ENCODE results near the gene SPRED1.

The SPRED1 gene

DNA sequence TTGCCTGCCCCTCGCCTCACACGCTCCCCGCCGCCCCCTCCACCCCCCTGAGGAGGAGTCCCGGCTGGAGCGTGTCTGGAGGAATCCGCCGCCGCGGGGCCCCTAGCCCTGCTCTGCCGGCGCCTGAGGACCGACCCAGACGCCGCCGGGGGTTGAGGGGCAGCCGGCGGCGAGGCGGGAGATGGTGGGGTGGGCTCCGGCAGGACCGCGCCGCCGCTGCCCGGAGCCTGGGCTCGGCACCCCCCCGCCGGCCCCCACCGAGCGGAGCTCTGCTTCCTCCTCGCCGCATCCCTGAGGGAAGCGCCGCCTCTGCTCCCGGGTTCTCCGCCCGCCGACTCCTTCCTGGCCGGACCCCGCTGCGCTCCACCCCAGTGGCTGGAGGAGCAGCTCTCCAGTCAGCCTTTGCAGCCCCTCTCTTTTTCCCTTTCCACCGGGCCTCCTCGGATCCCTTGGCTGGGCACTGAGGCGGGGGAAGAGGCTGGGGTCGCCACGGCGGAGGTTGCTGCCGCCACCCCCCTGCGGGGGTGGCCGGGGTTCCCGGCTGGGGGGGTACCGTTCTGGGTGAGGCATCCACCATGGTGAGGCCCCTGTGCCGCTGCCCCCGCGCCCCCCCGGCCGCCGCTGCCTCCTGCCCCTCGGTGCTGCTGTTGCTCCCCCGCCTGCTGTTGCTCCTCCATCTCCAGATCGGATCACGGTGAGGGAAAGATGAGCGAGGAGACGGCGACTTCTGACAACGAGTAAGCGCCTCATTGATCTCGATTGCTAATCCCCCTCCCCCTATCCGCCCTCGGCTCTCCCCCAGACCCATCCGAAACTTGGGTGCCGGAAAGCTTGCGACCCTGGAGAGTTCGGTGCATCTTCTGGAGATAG lies at the start of gene SPRED1:
Gene SPRED1 (plus strand): TSS at position 356 of the 870 bp plus-strand sequence. CDS start 350 bp downstream, at position 706.
- DNase-seq (ENCODE audit: low read depth, low spot score) = no peak

- no peak for DNase-seq (ENCODE audit: low read depth, low spot score)
These were observed 46.9 kb upstream of the SPRED1 start for GRCh38 chr15:38205526-38206272.

DNA sequence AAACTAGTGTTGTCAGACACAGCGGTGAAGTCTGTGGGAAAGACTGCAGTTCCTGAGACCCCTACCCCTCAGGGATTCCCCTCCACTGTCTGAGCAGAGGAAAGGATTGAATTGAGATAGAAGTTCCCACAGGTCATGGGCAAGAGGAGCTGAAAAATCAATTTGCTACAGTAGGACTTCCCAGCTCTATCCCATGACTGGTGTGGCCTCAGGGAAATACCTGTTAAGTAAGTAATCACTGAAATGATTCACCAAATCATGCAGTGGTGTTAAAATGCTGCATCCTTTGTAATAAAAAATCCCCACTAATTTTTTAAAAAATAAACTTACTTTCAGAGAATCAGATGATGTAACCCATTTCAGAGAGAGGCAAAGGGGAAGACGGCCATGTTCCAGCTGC lies 45.0 kb upstream of the SPRED1 start:
- no peak for DNase-seq (ENCODE audit: low read depth, low spot score)

GRCh38 chr15:38208206-38208605 lies 44.4 kb upstream of the SPRED1 start:
- no peak for DNase-seq (ENCODE audit: low read depth, low spot score)

GRCh38 chr15:38208779-38209178 lies 43.9 kb upstream of the SPRED1 start:
- DNase-seq (ENCODE audit: low read depth, low spot score) = no peak

DNA sequence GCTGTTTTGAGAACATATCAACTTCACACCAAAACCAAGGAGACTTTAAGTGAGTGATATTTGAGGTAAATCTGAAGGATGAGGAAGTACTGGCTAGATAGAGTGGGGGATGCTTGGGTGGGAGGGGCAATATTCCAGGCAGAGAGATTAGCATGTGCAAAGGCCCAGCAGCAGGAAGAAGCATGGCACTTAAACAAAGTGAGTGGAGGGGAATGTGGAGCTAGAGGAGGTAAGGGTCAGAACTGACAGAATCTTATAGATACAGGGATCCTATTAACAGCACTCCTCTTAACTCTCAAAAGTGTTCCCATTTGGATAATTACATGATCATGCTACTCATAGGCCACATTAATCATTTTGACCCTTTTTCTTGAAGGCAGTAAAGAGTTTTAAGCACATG lies 41.4 kb upstream of the SPRED1 start:
- no peak for DNase-seq (ENCODE audit: low read depth, low spot score)

- DNase-seq (ENCODE audit: low read depth, low spot score) = no peak
These were observed 40.8 kb upstream of the SPRED1 start for GRCh38 chr15:38211811-38212210.

DNA sequence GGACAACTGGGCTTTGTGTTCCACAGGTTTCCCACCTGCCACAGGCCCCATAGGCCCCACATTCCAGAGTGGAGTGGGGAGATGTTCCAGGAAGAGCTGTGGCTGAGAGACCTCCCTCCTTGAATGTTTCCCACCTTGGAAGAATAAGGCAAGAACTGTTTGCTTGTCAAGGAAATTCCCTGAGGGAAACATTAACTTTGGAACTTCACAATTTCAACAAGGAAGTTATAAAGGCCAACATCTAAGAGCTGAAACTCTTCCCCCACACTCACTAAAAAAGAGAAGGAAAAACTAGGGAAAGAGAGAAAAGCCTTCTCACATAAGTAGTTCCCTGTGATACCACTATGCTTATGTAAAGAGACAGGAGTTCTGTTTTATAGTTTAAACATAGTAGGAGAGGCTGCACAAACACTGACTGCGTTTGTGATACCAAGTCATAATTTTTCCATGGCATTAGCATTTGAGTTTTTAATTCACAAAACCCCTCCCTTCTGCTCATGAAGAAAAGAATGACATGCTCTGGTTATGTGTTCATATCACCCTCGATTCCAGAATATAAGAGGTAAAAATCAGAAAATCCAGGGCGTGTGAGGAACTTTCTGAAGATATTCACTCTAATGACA lies 39.8 kb upstream of the SPRED1 start:
- no peak for DNase-seq (ENCODE audit: low read depth, low spot score)

DNA sequence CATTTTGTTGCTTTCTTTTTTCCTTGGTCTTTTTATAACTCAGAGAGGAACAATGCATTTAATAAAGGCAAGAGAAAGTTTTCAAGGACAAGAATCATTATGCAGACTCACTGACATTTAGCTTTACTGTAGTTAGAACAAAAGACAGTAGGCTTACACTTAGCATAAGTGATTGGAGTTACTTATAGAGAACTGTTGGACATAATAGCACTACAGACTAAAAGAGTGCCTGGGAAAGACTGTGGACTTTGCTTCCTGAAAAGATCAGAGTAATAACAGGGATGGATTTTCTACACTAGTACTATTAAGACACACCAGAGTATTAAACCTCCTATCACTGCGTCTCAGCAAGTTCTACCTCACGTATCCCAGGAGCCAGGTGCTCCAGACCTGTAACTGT lies 39.3 kb upstream of the SPRED1 start:
- no peak for DNase-seq (ENCODE audit: low read depth, low spot score)

- DNase-seq (ENCODE audit: low read depth, low spot score) = no peak
These were observed 36.9 kb upstream of the SPRED1 start for GRCh38 chr15:38215707-38216106.

- peak; percentile 26 for DNase-seq (ENCODE audit: low read depth, low spot score)
These were observed 35.9 kb upstream of the SPRED1 start for GRCh38 chr15:38216763-38217162.

DNA sequence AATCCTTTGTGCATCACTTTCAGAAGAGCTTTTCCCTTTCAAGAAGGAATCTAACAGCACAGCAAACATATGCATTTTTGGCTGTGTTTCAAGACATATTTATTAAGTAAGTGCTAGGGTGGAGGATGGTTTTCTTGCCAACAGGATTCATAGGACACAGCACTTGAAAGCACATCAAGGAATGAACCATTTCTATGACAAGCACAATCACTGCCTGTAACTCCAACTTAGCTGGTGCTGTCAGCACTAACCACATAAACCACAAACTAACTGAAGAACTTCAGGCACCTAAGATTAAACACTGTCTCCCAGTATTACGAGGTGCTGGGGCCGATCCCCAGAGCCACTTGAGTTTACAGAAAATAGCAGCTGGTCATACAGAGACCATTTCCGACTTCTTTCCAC lies 35.4 kb upstream of the SPRED1 start:
- DNase-seq (ENCODE audit: low read depth, low spot score) = peak; percentile 23

DNA sequence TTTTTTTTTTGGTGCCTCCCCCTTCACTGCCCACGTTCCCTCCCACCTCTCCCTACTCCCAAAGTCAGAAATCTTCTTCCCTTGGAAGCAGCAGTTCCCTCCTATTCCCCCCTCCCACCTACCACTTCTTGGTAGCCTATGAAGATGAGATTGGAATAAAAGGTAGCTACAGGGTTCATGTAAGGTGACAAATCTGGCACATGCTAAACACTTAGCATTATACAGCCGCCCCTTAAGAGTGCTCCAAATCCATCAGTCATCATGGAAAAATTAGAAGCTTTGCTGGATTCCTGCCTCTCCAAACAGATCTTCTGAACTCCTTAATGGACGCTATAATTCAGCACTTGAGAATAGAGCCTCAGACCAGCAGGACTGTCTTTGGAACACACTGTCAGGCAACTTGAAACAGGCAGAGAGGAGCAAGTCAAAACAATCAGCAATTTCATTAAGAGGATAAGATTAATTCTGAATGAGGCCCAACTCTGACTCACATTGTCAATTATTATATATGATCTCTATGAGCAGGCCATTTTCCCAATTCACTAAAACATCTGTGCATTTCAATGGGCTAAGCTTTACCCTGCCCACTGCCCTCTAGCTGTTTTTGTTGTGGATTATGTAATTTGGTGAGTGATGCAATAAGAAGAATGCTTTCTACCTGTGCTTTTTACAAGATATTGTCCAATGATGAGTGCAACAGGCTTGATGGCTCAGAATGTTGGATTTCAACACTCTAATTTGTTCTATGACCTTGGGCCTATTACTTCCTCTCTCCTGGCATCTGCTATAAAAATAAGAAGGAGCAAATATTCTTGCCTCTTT lies 34.6 kb upstream of the SPRED1 start:
- no peak for DNase-seq (ENCODE audit: low read depth, low spot score)

GRCh38 chr15:38220606-38221273 lies 31.9 kb upstream of the SPRED1 start:
- DNase-seq (ENCODE audit: low read depth, low spot score) = no peak

- DNase-seq (ENCODE audit: low read depth, low spot score) = no peak
These were observed 28.1 kb upstream of the SPRED1 start for GRCh38 chr15:38224486-38224885.

DNA sequence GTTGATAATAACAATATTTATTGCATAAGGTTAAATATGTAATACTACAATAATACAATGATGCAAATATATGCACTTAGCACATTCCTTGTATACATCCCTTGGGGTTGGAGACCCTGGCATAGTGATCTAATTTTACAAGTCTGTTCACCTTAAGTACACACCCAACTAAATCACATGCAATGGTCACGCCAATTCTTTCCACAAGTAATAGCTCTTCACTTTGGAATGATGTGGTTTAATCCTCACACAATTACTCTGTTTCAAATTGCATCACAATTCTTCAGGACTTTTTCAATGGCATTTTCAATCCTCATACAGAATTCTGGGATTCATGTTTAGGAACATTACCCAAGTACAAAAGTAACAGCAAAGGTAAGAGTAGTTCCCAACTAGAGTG lies 27.3 kb upstream of the SPRED1 start:
- no peak for DNase-seq (ENCODE audit: low read depth, low spot score)

DNA sequence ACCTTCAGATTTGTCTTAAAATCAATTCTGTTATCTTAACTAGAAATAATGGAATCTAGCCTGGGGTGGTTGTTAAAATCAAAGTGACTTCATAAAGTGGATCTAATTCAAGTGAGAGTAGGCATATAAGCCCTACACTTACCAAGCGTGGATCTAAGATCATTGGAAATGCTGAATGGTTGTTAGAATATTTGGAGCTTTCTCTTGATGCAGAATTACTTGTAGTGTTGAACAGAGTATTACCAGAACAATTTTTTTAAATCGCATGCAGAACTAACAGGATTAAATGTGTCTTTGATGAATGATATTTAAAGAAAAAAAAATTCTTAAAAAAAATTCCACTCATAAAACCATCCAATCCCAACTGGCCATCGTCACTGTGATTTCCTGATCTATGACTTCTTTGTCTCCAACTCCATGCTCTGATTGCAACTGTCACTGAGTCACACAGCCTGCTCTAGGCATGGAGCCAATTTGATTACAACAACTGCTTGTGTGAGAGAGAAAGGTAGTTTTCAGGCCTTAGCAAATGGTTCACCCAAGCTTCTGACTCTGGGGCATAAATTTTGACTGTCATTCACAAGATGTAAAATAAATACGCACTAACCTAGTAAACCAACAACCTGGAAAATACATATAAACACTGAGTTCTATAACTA lies 25.9 kb upstream of the SPRED1 start:
- no peak for DNase-seq (ENCODE audit: low read depth, low spot score)

DNA sequence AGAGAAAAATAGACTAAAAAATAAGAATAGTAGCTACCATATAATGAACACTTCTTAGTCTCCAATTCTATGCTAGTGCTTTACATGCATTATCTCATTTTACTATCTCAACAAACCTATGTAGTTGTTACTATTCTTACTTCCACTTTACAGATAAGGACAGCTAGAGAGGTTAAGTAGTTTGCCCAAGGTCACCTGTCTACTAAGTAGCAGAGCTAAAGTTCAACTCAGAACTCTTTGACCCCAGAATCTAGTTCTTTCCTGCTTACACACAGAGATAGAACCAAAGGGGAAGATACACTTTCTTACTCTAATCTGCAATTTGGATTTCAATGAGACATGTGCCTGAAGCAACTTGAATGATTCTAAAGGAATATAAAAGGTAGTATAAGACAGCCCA lies 24.7 kb upstream of the SPRED1 start:
- no peak for DNase-seq (ENCODE audit: low read depth, low spot score)

DNA sequence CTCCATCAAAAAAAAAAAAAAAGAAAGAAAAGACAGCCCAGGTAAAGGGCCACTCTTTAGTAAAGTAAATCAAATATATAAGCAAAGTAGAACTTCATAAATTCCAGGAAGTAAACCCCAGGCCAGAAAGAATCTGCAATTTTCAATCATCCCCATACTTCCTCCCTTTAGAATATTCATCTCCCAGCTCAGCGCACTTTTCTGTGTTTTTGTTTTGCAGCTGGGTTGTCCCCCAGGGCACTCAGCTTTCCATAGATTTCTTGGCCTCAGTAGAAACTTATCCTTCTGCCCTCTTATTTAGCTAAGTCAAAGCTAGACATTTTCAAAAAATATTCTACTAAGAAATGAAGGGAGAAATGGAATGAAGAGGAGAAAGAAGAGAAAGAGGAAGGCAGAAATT lies 24.0 kb upstream of the SPRED1 start:
- DNase-seq (ENCODE audit: low read depth, low spot score) = no peak

DNA sequence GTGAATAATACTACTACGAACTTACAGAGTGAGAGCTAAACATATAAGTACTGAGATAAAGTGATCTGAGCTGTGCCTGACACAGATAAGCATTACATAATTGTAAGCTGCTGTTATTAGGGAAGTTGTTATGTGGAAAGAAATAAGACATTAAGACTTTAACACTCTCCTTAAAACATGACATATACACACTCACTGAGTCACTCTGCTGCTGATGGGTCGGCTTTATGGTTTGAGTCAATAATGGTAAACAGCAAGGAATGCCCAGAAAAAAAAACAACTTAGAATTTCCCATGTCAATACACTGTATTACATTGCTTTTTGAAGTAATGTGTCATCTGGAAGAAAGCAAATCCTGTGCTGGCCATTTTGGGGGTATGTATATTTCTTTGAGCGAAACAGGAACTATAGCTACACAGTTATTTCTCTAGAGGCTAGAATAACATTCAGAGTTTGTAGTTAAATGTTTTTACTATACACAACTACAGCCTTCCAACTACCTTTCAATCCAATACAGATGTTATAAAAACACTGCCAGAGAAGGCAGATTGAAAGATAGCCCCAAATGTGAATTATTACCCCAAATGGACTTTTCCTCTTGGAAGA lies 22.8 kb upstream of the SPRED1 start:
- no peak for DNase-seq (ENCODE audit: low read depth, low spot score)

Data from smooth muscle cell of the brain vasculature (primary cell).